Caco-2 (cell line): ENCODE results near the gene ENC1. TPM values are rescaled to one million over a fixed set of nuclear protein-coding genes. Genes with fewer than 3 reads are reported as not detected.

ENCODE experiments used
- BruUV-seq: library from RNA; stranded (reverse); fragments of 400-500 nt; replicated peaks from 2 replicates; lab custom pipeline; 2021; lab: Mats Ljungman, UMichigan
- CTCF ChIA-PET: fragments of 300-600 bp; sonication (Branson Sonifier 250); formaldehyde crosslinking; loops from one replicate; lab custom pipeline; 2022; ENCODE audit warnings: antibody characterized with exemption; lab: Charles Lee
- POLR2A ChIA-PET: fragments of 300-600 bp; sonication (Branson Sonifier 250); formaldehyde crosslinking; loops from one replicate; lab custom pipeline; 2022; ENCODE audit warnings: antibody characterized with exemption; lab: Charles Lee
- DNase-seq, 2 experiments: peaks; one replicate each; pipeline versions ENCODE4 v3.0.0 to v3.0.0-alpha.2; 2020 to 2022
- H3K27me3 ChIP-seq: replicated peaks from 2 replicates; pipeline ENCODE4 v1.6.0; 2011; ENCODE audit warnings: low read length; ENCODE audit not compliant: control insufficient read depth, insufficient read depth
- H3K36me3 ChIP-seq: 2 replicates; pipeline ENCODE4 v1.5.1; 2011; ENCODE audit warnings: low read length; ENCODE audit not compliant: control insufficient read depth, insufficient read depth
- H3K4me1 ChIP-seq: fragments of 250-450 bp; sonication (Bioruptor Pico); 2 replicates; pipeline ENCODE4 v1.5.1; 2020; ENCODE audit warnings: mild to moderate bottlenecking
- H3K4me3 ChIP-seq: 2 replicates; pipeline ENCODE4 v1.5.1; 2011; ENCODE audit warnings: low read depth, mild to moderate bottlenecking, control low read depth, low read length
- H3K9me3 ChIP-seq: fragments of 250-450 bp; sonication (Bioruptor Pico); 2 replicates; pipeline ENCODE4 v1.5.1; 2020; ENCODE audit warnings: mild to moderate bottlenecking, moderate library complexity
- H3K27ac Mint-ChIP-seq: one replicate; pipeline ENCODE4 v1.8.0; 2022; ENCODE audit warnings: mixed read lengths; ENCODE audit not compliant: unreplicated experiment
- H3K27me3 Mint-ChIP-seq: one replicate; pipeline ENCODE4 v1.8.0; 2022; ENCODE audit warnings: mixed read lengths; ENCODE audit not compliant: insufficient read depth, unreplicated experiment
- H3K36me3 Mint-ChIP-seq: one replicate; pipeline ENCODE4 v1.8.0; 2022; ENCODE audit warnings: mild to moderate bottlenecking, mixed read lengths; ENCODE audit not compliant: insufficient read depth, unreplicated experiment
- H3K4me1 Mint-ChIP-seq: one replicate; pipeline ENCODE4 v1.8.0; 2022; ENCODE audit warnings: low read depth, mixed read lengths; ENCODE audit not compliant: unreplicated experiment
- H3K4me3 Mint-ChIP-seq: one replicate; pipeline ENCODE4 v1.8.0; 2022; ENCODE audit warnings: mild to moderate bottlenecking, moderate library complexity, mixed read lengths; ENCODE audit not compliant: unreplicated experiment
- H3K9me3 Mint-ChIP-seq: one replicate; pipeline ENCODE4 v1.8.0; 2022; ENCODE audit warnings: mixed read lengths; ENCODE audit not compliant: unreplicated experiment
- CTCF ChIP-seq, 2 experiments: fragments of 200-600 bp in 1 of 2; IDR thresholded peaks; 1 replicate in 1 of 2; 2 replicates in 1 of 2; pipeline versions ENCODE4 v1.5.1 to v1.8.0; 2011 to 2022; ENCODE audit warnings: antibody characterized with exemption in 1 of 2, control low read depth in 1 of 2, inconsistent platforms in 1 of 2, low read depth in 1 of 2, low read length in 1 of 2, mild to moderate bottlenecking in 1 of 2, moderate library complexity in 1 of 2; ENCODE audit not compliant: insufficient read depth in 1 of 2, severe bottlenecking in 1 of 2, unreplicated experiment in 1 of 2
- intact Hi-C: fragments of 100-400 bp; cut with micrococcal nuclease; formaldehyde crosslinking; loops from one replicate; pipeline ENCODE4 v1.10.0; 2022; ENCODE audit not compliant: unreplicated experiment
- total RNA-seq: library from RNA; stranded (reverse); gene quantifications from 2 replicates; pipeline ENCODE4 v1.2.3, GENCODE V29; 2022

The ENC1 gene
- total RNA-seq, 1 experiment from 2014 or later, result 92.7 TPM

- no TSS peak for BruUV-seq
- H3K4me1 Mint-ChIP-seq, result peaks cover 34% of the 10 kb centered on the region
- H3K4me3 Mint-ChIP-seq, result no peak overlapping the region
- intact Hi-C loops, result loop anchor here (5.0 kb wide), 2 partner anchors 66 to 81 kb away; no protein-coding TSS in a partner anchor
- H3K9me3 Mint-ChIP-seq, result peaks cover 28% of the 10 kb centered on the region
- no peaks in the 10 kb centered on the region for H3K36me3 ChIP-seq
- peak overlapping the region; percentile 97 for H3K27ac Mint-ChIP-seq
- H3K9me3 ChIP-seq, result no peaks in the 10 kb centered on the region
- TF ChIP-seq CTCF (IDR thresholded peaks at IDR 0.05; ENCODE audit: insufficient read depth in 1 of 2, low read depth in 1 of 2, low read length in 1 of 2, severe bottlenecking in 1 of 2, unreplicated experiment in 1 of 2), result no peak
- DNase-seq, result no peak
- H3K36me3 Mint-ChIP-seq, result peaks cover 15% of the 10 kb centered on the region
- CTCF ChIA-PET, result no interaction called here
- no peaks in the 10 kb centered on the region for H3K27me3 Mint-ChIP-seq
- POLR2A ChIA-PET, result no interaction called here
- no peaks in the 10 kb centered on the region for H3K27me3 ChIP-seq
- H3K4me1 ChIP-seq, result peaks cover 55% of the 10 kb centered on the region
- no peak overlapping the region for H3K4me3 ChIP-seq
These were observed 57.7 kb downstream of the ENC1 start for GRCh38 chr5:74582853-74583252.

- Mint-ChIP-seq H3K27me3 (no peaks in the 10 kb centered on the region), H3K9me3 (peaks cover 28% of the 10 kb centered on the region), H3K4me1 (peaks cover 39% of the 10 kb centered on the region), H3K36me3 (peaks cover 15% of the 10 kb centered on the region), H3K27ac (peak overlapping the region; percentile 97), H3K4me3 (peak overlapping the region; percentile 35)
- Histone ChIP-seq H3K9me3 (no peaks in the 10 kb centered on the region), H3K36me3 (no peaks in the 10 kb centered on the region), H3K4me3 (no peak overlapping the region), H3K27me3 (no peaks in the 10 kb centered on the region), H3K4me1 (peaks cover 63% of the 10 kb centered on the region)
- DNase-seq, result no peak
- intact Hi-C loops, result loop anchor here (1.0 to 5.0 kb wide), 8 partner anchors 13 to 174 kb away; no protein-coding TSS in a partner anchor
- no peak for TF ChIP-seq CTCF (IDR thresholded peaks at IDR 0.05; ENCODE audit: insufficient read depth in 1 of 2, low read depth in 1 of 2, low read length in 1 of 2, severe bottlenecking in 1 of 2, unreplicated experiment in 1 of 2)
- CTCF ChIA-PET, result no interaction called here
- BruUV-seq, result no TSS peak
- POLR2A ChIA-PET, result interaction anchor here (0.6 kb wide), 1 partner anchor 15 kb away, joined by 7 read pairs; no protein-coding TSS in a partner anchor
These were observed 58.6 kb downstream of the ENC1 start for GRCh38 chr5:74581988-74582365.

- no peaks in the 10 kb centered on the region for H3K27me3 ChIP-seq
- ChIA-PET POLR2A (no interaction called here), CTCF (interaction anchor here (1.0 to 1.2 kb wide), 2 partner anchors 19 to 73 kb away, joined by 3 to 4 read pairs; no protein-coding TSS in a partner anchor)
- H3K36me3 Mint-ChIP-seq, result peaks cover 15% of the 10 kb centered on the region
- intact Hi-C loops, result loop anchor here (1.0 to 5.0 kb wide), 8 partner anchors 15 to 172 kb away; no protein-coding TSS in a partner anchor
- peaks cover 40% of the 10 kb centered on the region for H3K4me1 Mint-ChIP-seq
- no peak for DNase-seq
- H3K4me3 ChIP-seq, result no peak overlapping the region
- H3K9me3 ChIP-seq, result no peaks in the 10 kb centered on the region
- peaks cover 70% of the 10 kb centered on the region for H3K4me1 ChIP-seq
- TF ChIP-seq CTCF (IDR thresholded peaks at IDR 0.05; ENCODE audit: insufficient read depth in 1 of 2, low read depth in 1 of 2, low read length in 1 of 2, severe bottlenecking in 1 of 2, unreplicated experiment in 1 of 2), result no peak
- H3K9me3 Mint-ChIP-seq, result peaks cover 25% of the 10 kb centered on the region
- peak overlapping the region; percentile 97 for H3K27ac Mint-ChIP-seq
- H3K36me3 ChIP-seq, result no peaks in the 10 kb centered on the region
- no TSS peak for BruUV-seq
- H3K4me3 Mint-ChIP-seq, result peak overlapping the region; percentile 11
- H3K27me3 Mint-ChIP-seq, result no peaks in the 10 kb centered on the region
These were observed 59.8 kb downstream of the ENC1 start for GRCh38 chr5:74580729-74581109.
